Neural cell (in vitro differentiated cells): Measurements from ENCODE around the gene BABAM2. TPM values are rescaled to one million over a fixed set of nuclear protein-coding genes. Genes with fewer than 3 reads are reported as not detected.

Experiments
- H2AFZ ChIP-seq: fragments of 200-600, 300-800 bp; sonication (generic), shearing (Covaris generic); 2 replicates; pipeline ENCODE4 v1.6.0; 2014; ENCODE audit warnings: low read depth, mild to moderate bottlenecking, antibody characterized with exemption, low read length, moderate library complexity
- H3F3A ChIP-seq: fragments of 200-600 bp; shearing (Covaris generic); 2 replicates; pipeline ENCODE4 v1.6.1; 2016; ENCODE audit warnings: mild to moderate bottlenecking, moderate library complexity, mixed read lengths, antibody characterized with exemption, low read length; ENCODE audit not compliant: insufficient read depth, poor library complexity, severe bottlenecking
- H3K27ac ChIP-seq: fragments of 200-600, 300-800 bp; sonication (generic), shearing (Covaris generic); 2 replicates; pipeline ENCODE4 v1.5.1; 2014; ENCODE audit warnings: mild to moderate bottlenecking, low read length, moderate library complexity
- H3K27me3 ChIP-seq: fragments of 300-800, 200-600 bp; sonication (generic), shearing (Covaris generic); 2 replicates; pipeline ENCODE4 v1.6.0; 2014; ENCODE audit warnings: mild to moderate bottlenecking, low read depth, low read length, moderate library complexity; ENCODE audit not compliant: insufficient read depth
- H3K36me3 ChIP-seq: fragments of 300-800, 200-600 bp; sonication (generic), shearing (Covaris generic); 2 replicates; pipeline ENCODE4 v1.5.1; 2014; ENCODE audit warnings: mild to moderate bottlenecking, antibody characterized with exemption, low read length, moderate library complexity; ENCODE audit not compliant: insufficient read depth
- H3K4me2 ChIP-seq: fragments of 300-800, 200-600 bp; sonication (generic), shearing (Covaris generic); 2 replicates; pipeline ENCODE4 v1.6.0; 2014; ENCODE audit warnings: mild to moderate bottlenecking, low read length
- H3K4me3 ChIP-seq: fragments of 300-800, 200-600 bp; sonication (generic), shearing (Covaris generic); 2 replicates; pipeline ENCODE4 v1.5.1; 2014; ENCODE audit warnings: mild to moderate bottlenecking, low read length, moderate library complexity
- H3K79me2 ChIP-seq: fragments of 200-600 bp; shearing (Covaris generic); replicated peaks from 2 replicates; pipeline ENCODE4 v1.6.0; 2014; ENCODE audit warnings: mild to moderate bottlenecking, low read length, moderate library complexity; ENCODE audit not compliant: insufficient read depth
- H3K9ac ChIP-seq: fragments of 300-800, 200-600 bp; sonication (generic), shearing (Covaris generic); 2 replicates; pipeline ENCODE4 v1.6.1; 2016; ENCODE audit warnings: mild to moderate bottlenecking, low read length, mixed read lengths
- H3K9me2 ChIP-seq: fragments of 200-600 bp; shearing (Covaris generic); 2 replicates; pipeline ENCODE4 v1.6.1; 2016; ENCODE audit warnings: mild to moderate bottlenecking, low read length, mixed read lengths; ENCODE audit not compliant: insufficient read depth
- H3K9me3 ChIP-seq: fragments of 200-600, 300-800 bp; sonication (generic), shearing (Covaris generic); 2 replicates; pipeline ENCODE4 v1.6.1; 2016; ENCODE audit warnings: mild to moderate bottlenecking, mixed run types, low read length, moderate library complexity, mixed read lengths
- H4K20me1 ChIP-seq: fragments of 200-600 bp; shearing (Covaris generic); 2 replicates; pipeline ENCODE4 v1.6.1; 2016; ENCODE audit warnings: mild to moderate bottlenecking, mixed run types; ENCODE audit not compliant: insufficient read depth
- EP300 ChIP-seq: fragments of 450-650 bp; conservative IDR thresholded peaks from 2 replicates; pipeline ENCODE4 v1.6.1; 2014; ENCODE audit warnings: antibody characterized with exemption, mild to moderate bottlenecking, moderate library complexity; ENCODE audit not compliant: poor library complexity, severe bottlenecking
- EZH2 ChIP-seq: fragments of 200-600, 300-800 bp; shearing (Covaris generic), sonication (generic); IDR thresholded peaks from 2 replicates; pipeline ENCODE4 v1.6.1; 2014; ENCODE audit warnings: antibody characterized with exemption, low read length, borderline replicate concordance, mild to moderate bottlenecking; ENCODE audit not compliant: insufficient read depth, poor library complexity, severe bottlenecking
- MXI1 ChIP-seq: fragments of 450-650 bp; conservative IDR thresholded peaks from 2 replicates; pipeline ENCODE4 v1.6.1; 2014; ENCODE audit warnings: antibody characterized with exemption, mild to moderate bottlenecking; ENCODE audit not compliant: poor library complexity, severe bottlenecking
- POLR2AphosphoS5 ChIP-seq: IDR thresholded peaks from 2 replicates; pipeline ENCODE4 v1.6.1; 2012
- RAD21 ChIP-seq: fragments of 450-650 bp; conservative IDR thresholded peaks from 2 replicates; pipeline ENCODE4 v1.6.1; 2014; ENCODE audit warnings: antibody characterized with exemption, mild to moderate bottlenecking, moderate library complexity
- SMC3 ChIP-seq: fragments of 450-650 bp; conservative IDR thresholded peaks from 2 replicates; pipeline ENCODE4 v1.6.1; 2014; ENCODE audit warnings: antibody characterized with exemption, mild to moderate bottlenecking, moderate library complexity; ENCODE audit not compliant: poor library complexity
- TAF1 ChIP-seq: IDR thresholded peaks from 2 replicates; pipeline ENCODE4 v1.6.1; 2012; ENCODE audit warnings: low read depth
- polyA plus RNA-seq: library from polyadenylated mRNA; depleted of rRNA; stranded (reverse); fragments of >200 nt; gene quantifications from 2 replicates; pipeline ENCODE4 v1.2.3, GENCODE V29; 2014
- TF ChIP-seq, protein P1 (sequence below): fragments of 450-650 bp; IDR thresholded peaks from 2 replicates; pipeline ENCODE4 v1.5.1; 2014; ENCODE audit warnings: antibody characterized with exemption, mild to moderate bottlenecking, moderate library complexity; ENCODE audit not compliant: poor library complexity, severe bottlenecking
- TF ChIP-seq, protein P2 (sequence below): IDR thresholded peaks from 2 replicates; pipeline ENCODE4 v1.6.1; 2012; ENCODE audit warnings: borderline replicate concordance

BABAM2 gene
- polyA plus RNA-seq, 1 donor from 2014 or later: 15.3 TPM

DNA sequence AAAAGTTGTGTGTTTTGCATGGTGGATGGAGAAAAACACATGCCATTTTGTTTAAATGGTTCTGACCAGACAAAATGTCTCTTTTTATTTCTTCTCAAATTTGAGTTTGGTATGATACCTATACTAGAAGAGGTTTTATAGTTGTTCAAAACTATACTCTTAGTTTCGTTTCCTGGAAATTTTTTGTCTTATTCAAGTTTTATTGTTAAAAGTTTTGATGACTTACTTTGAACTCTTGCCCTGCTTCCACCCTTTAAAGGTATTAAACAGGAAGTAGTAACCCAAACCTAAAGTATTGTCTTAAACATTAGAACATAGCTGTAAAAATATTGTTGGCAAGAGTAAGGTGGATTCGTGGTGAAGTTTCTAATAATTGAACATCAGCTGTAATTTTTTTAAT is 98.2 kb downstream of the BABAM2 start:
- TF ChIP-seq, protein P1, sequence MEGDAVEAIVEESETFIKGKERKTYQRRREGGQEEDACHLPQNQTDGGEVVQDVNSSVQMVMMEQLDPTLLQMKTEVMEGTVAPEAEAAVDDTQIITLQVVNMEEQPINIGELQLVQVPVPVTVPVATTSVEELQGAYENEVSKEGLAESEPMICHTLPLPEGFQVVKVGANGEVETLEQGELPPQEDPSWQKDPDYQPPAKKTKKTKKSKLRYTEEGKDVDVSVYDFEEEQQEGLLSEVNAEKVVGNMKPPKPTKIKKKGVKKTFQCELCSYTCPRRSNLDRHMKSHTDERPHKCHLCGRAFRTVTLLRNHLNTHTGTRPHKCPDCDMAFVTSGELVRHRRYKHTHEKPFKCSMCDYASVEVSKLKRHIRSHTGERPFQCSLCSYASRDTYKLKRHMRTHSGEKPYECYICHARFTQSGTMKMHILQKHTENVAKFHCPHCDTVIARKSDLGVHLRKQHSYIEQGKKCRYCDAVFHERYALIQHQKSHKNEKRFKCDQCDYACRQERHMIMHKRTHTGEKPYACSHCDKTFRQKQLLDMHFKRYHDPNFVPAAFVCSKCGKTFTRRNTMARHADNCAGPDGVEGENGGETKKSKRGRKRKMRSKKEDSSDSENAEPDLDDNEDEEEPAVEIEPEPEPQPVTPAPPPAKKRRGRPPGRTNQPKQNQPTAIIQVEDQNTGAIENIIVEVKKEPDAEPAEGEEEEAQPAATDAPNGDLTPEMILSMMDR: no peak
- TF ChIP-seq EP300 (no peak), SMC3 (no peak), MXI1 (no peak), TAF1 (no peak), EZH2 (no peak), POLR2AphosphoS5 (no peak), RAD21 (no peak)
- TF ChIP-seq, protein P2, sequence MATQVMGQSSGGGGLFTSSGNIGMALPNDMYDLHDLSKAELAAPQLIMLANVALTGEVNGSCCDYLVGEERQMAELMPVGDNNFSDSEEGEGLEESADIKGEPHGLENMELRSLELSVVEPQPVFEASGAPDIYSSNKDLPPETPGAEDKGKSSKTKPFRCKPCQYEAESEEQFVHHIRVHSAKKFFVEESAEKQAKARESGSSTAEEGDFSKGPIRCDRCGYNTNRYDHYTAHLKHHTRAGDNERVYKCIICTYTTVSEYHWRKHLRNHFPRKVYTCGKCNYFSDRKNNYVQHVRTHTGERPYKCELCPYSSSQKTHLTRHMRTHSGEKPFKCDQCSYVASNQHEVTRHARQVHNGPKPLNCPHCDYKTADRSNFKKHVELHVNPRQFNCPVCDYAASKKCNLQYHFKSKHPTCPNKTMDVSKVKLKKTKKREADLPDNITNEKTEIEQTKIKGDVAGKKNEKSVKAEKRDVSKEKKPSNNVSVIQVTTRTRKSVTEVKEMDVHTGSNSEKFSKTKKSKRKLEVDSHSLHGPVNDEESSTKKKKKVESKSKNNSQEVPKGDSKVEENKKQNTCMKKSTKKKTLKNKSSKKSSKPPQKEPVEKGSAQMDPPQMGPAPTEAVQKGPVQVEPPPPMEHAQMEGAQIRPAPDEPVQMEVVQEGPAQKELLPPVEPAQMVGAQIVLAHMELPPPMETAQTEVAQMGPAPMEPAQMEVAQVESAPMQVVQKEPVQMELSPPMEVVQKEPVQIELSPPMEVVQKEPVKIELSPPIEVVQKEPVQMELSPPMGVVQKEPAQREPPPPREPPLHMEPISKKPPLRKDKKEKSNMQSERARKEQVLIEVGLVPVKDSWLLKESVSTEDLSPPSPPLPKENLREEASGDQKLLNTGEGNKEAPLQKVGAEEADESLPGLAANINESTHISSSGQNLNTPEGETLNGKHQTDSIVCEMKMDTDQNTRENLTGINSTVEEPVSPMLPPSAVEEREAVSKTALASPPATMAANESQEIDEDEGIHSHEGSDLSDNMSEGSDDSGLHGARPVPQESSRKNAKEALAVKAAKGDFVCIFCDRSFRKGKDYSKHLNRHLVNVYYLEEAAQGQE: no peak
- no peak overlapping the region for H2AFZ ChIP-seq
- no peaks in the 10 kb centered on the region for H3K79me2 ChIP-seq
- no peak overlapping the region for H3K4me3 ChIP-seq
- no peaks in the 10 kb centered on the region for H3K9me2 ChIP-seq
- no peak overlapping the region for H3K27ac ChIP-seq
- H3K36me3 ChIP-seq: no peaks in the 10 kb centered on the region
- H3K4me2 ChIP-seq: no peak overlapping the region
- no peaks in the 10 kb centered on the region for H3F3A ChIP-seq
- no peaks in the 10 kb centered on the region for H3K9me3 ChIP-seq
- H3K27me3 ChIP-seq: no peaks in the 10 kb centered on the region
- no peaks in the 10 kb centered on the region for H4K20me1 ChIP-seq
- no peak overlapping the region for H3K9ac ChIP-seq

DNA sequence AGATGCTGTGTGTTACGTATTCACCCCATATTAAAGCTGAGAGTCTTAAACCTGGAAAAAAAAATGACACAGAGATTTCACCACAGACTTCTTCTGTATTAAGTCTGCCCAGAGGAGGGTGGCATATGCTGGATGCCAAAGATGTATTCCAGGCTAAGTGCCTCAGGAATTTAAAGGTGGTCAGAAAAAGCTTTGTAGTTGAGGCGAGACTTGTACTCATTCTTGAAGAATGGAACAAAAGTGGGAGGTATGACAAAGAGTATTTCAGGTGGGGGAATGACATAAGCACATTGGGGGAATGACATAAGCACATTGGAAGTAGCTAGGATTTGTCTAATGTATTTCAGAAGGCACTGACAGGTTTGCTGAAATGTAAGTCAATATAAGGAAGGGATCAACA is 98.6 kb downstream of the BABAM2 start:
- H2AFZ ChIP-seq: no peak overlapping the region
- no peak for TF ChIP-seq POLR2AphosphoS5
- TF ChIP-seq, protein P1: no peak
- TF ChIP-seq TAF1: no peak
- no peak for TF ChIP-seq MXI1
- TF ChIP-seq EZH2: no peak
- no peak for TF ChIP-seq EP300
- no peak for TF ChIP-seq SMC3
- H3K9ac ChIP-seq: no peak overlapping the region
- H3K4me3 ChIP-seq: no peak overlapping the region
- H3F3A ChIP-seq: no peaks in the 10 kb centered on the region
- H3K9me3 ChIP-seq: no peaks in the 10 kb centered on the region
- no peak overlapping the region for H3K27ac ChIP-seq
- no peak overlapping the region for H3K4me2 ChIP-seq
- H3K9me2 ChIP-seq: no peaks in the 10 kb centered on the region
- H4K20me1 ChIP-seq: no peaks in the 10 kb centered on the region
- H3K36me3 ChIP-seq: no peaks in the 10 kb centered on the region
- H3K27me3 ChIP-seq: no peaks in the 10 kb centered on the region
- H3K79me2 ChIP-seq: no peaks in the 10 kb centered on the region
